ENCODE data around the gene KCNMB2.
"Not testable (repeated sequence)": the region's sequence is repeated elsewhere in the genome, so short reads cannot be mapped to it uniquely, and the experiment has no call there.

The KCNMB2 gene

DNA sequence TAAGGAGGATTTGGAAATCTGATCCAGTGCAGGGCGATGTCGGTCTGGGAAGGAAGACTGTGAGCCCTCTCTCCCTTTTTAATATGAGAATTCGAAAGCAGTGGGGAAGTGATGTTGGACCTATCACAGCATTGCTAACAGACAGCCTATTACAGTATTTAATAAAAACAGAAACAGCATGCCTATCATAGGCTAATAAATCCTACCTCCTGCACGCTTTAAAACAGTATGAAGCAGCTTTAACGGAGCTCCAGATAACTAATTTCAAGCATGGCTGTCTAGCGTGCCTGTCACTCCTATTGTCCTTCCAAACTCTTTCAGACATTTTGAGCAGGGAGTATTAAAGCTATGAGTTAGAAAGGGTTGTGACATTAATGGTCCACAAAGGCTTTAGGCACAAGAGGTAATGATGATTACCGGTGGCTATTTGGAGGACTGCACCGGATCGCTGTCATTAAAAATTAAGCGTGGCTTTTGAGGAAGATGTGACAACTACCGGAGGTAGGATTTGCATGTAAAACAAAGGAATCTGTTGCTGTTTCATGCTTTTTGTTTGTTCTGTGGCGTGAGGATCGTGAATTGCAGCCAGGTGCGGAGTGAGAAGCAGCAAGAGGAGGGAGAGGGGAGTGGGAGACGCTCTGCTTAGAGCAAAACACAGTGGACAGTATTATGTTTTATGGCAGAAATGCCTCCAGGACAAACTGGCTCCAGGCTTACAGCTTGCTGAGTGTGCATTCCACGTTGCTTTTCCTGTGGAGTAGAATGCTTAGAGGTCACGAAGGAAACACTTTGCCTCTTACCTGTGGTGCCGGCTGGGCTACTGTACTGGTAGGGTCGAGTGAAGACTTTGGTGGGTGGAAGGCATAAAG lies at the start of gene KCNMB2:
Gene KCNMB2, plus strand, starts transcription at position 226 of the 869 bp plus-strand sequence.
- DNase-seq, result peak; percentile 84

- no peak for DNase-seq
Observed at GRCh38 chr3:178486903-178487302, 49.3 kb upstream of the KCNMB2 start.

- DNase-seq, result no peak
Observed at GRCh38 chr3:178487752-178488151, 48.5 kb upstream of the KCNMB2 start.

GRCh38 chr3:178491751-178492150 lies 44.5 kb upstream of the KCNMB2 start:
- DNase-seq, result no peak

- no peak for DNase-seq
Observed at GRCh38 chr3:178492491-178492890, 43.7 kb upstream of the KCNMB2 start.

DNA sequence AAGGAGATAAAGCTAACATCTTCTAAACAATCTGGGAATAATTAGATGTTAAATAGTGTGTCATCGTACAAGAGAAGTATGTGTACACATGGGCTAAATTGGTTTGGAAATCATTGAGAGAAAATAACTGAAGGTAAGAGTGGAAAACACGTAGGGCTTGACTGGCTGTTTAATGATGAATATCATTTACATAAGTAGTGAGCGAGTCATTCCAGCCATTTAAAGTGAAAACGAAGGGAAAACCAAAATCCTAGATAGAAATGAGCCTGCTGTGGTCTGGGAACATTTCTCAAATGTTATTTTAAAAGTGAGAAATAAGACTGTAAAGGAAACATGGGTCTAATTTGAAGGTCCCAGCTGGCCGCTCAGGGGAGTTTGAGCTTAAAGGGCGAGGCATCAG lies 41.9 kb upstream of the KCNMB2 start:
- DNase-seq, result no peak

GRCh38 chr3:178496911-178497310 lies 39.3 kb upstream of the KCNMB2 start:
- no peak for DNase-seq

- no peak for DNase-seq
Observed at GRCh38 chr3:178498871-178499270, 37.4 kb upstream of the KCNMB2 start.

- DNase-seq, result no peak
Observed at GRCh38 chr3:178500631-178501030, 35.6 kb upstream of the KCNMB2 start.

- no peak for DNase-seq
Observed at GRCh38 chr3:178504128-178504527, 32.1 kb upstream of the KCNMB2 start.

GRCh38 chr3:178505832-178506231 lies 30.4 kb upstream of the KCNMB2 start:
- DNase-seq, result no peak

- no peak for DNase-seq
Observed at GRCh38 chr3:178507507-178508442, 28.5 kb upstream of the KCNMB2 start.

DNA sequence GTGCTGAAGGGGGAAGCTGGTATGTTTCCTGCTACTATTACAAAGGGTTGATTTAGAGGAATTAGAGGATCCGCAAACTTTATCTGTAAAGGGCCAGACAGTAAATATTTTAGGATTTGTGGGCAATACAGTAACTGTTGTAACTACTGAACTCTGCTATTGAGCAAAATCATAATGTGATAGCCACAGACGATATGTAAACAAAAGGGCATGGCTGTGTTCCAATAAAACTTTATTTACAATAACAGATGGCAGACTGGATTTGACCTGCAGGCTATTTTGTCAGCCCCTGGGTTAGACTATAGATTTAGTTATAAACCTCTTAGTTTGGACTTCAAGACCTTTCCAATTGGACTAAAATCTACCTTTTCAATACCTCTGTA lies 27.8 kb upstream of the KCNMB2 start:
- DNase-seq, result no peak

- no peak for DNase-seq
Observed at GRCh38 chr3:178510496-178510895, 25.7 kb upstream of the KCNMB2 start.

DNA sequence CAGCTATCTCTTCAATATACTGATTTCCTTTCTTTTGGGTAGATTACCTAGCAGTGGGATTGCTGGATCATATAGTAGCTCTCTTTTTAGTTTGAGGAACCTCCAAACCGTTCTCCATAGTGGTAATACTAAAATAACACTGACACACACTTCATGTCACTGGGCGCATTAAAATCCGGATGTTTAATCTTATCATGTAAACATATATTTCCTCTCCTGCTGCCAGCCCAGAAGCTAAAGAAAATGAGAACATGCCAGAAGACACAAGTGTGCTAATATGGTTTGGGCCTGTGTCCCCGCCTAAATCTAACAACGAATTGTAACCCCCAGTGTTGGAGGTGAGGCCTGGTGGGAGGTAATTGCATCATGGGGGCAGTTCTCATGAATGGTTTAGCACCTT lies 23.6 kb upstream of the KCNMB2 start:
- no peak for DNase-seq

- DNase-seq, result no peak
Observed at GRCh38 chr3:178513546-178514380, 22.5 kb upstream of the KCNMB2 start.

GRCh38 chr3:178514401-178514800 lies 21.8 kb upstream of the KCNMB2 start:
- no peak for DNase-seq

- not testable (repeated sequence) for DNase-seq
Observed at GRCh38 chr3:178515076-178515744, 21.0 kb upstream of the KCNMB2 start.

DNA sequence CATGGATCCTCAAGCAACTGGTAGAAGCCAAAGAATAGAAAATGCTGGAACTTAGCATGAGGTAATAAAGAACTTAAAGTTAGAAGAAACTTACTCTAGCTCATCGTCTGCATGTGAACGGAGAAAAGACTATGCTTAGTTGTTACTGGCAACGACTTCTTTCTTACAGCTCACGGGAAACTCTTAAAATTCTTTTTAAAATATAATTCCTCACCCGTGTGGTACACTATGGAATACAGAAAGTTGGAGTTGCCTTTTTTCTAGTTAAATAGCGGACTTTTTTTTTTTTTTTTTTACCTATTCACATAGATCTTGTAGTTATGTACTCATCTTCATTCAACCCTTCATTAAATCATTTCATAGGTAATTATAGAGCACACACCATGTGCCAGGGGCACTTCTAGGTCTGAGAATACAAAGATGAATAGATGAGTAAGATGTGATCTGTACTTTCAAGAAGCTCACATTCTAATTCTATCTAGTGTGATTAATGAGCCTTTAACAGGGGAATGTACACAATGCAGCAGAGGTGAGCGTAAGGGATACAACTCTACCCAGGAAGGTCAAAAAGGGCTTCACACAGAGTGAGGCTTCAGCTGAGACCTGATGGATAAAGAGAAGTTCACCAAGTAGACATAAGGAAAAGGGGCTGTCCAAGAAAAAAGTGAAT lies 18.4 kb upstream of the KCNMB2 start:
- DNase-seq, result no peak

DNA sequence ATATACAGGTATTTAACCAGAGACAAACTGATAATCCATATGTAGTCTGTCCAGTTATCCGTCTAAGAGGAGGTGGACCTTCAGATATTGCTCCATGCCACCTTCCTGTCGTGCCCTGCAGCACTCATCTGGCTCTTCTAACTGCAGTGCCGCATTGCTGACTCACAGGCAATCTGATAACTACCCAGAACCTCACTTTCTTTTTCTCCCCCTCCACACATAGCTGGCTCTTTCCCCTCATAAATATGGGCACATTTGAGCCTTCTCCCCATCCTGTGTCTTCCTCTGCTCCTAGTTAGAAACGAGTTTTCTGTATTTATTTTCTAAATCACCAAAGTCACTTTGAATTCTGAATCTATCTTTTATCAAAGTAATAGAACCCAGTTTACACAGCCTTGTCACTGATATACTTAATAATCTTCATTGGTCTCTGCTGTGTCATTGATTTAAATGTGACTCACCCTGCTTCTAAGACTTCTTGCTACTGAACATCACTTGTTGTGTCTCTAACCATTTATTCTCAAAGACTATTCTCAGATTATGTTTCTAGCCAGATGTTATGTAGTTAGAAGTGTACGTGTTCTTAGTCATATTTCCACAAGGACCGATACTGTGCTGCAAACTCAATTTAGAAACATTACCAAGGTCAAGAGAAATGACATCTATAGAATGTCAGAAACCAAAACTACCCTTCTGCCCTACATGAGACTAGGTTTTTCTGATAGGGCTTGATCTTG lies 17.4 kb upstream of the KCNMB2 start:
- no peak for DNase-seq

- DNase-seq, result no peak
Observed at GRCh38 chr3:178519701-178520100, 16.5 kb upstream of the KCNMB2 start.
